ENCODE measurements around the gene PRKCZ.

- TF ChIP-seq RAD21 (IDR thresholded peaks at IDR 0.05; ENCODE audit: low read length) (no peak), CTCF (IDR thresholded peaks at IDR 0.05) (no peak), MAX (IDR thresholded peaks at IDR 0.05; ENCODE audit: low read depth) (no peak), RXRA (IDR thresholded peaks at IDR 0.05; ENCODE audit: borderline replicate concordance, low read depth) (no peak), POLR2AphosphoS5 (IDR thresholded peaks at IDR 0.05; ENCODE audit: low read depth, low read length) (no peak), EP300 (IDR thresholded peaks at IDR 0.05; ENCODE audit: borderline replicate concordance in 1 of 2, low read depth in 1 of 2, low read length in 1 of 2) (no peak), REST (IDR thresholded peaks at IDR 0.05; ENCODE audit: low read depth, low read length) (no peak), GABPA (IDR thresholded peaks at IDR 0.05; ENCODE audit: low read depth) (no peak), SIN3A (IDR thresholded peaks at IDR 0.05; ENCODE audit: borderline replicate concordance, low read depth, low read length) (no peak), NRF1 (IDR thresholded peaks at IDR 0.05; ENCODE audit: low read depth, low read length) (no peak), TCF12 (IDR thresholded peaks at IDR 0.05) (no peak), EZH2phosphoT487 (IDR thresholded peaks at IDR 0.05; ENCODE audit: borderline replicate concordance, low read depth) (no peak), FOSL2 (IDR thresholded peaks at IDR 0.05; ENCODE audit: borderline replicate concordance, low read depth) (no peak), TAF1 (IDR thresholded peaks at IDR 0.05; ENCODE audit: borderline replicate concordance, low read depth, low read length) (no peak)
Observed at GRCh38 chr1:2003541-2004131, 46.6 kb upstream of the PRKCZ start, which contains the start of gene CFAP74.

Data from SK-N-SH (cell line).